Activated naive CD8-positive, alpha-beta T cell (primary cell): Measurements from ENCODE around the gene PDE4D.
"Not testable (repeated sequence)": the region's sequence is repeated elsewhere in the genome, so short reads cannot be mapped to it uniquely, and the experiment has no call there.

Source experiments
- H3K27ac Mint-ChIP-seq: one replicate; pipeline ENCODE4 v1.8.0; 2021; ENCODE audit warnings: mixed read lengths
- H3K27me3 Mint-ChIP-seq: one replicate; pipeline ENCODE4 v1.8.0; 2021; ENCODE audit warnings: mixed read lengths
- H3K36me3 Mint-ChIP-seq: one replicate; pipeline ENCODE4 v1.8.0; 2021; ENCODE audit warnings: mixed read lengths
- H3K4me1 Mint-ChIP-seq: one replicate; pipeline ENCODE4 v1.8.0; 2021; ENCODE audit warnings: low read depth, mixed read lengths
- H3K4me3 Mint-ChIP-seq: one replicate; pipeline ENCODE4 v1.8.0; 2021; ENCODE audit warnings: mild to moderate bottlenecking, mixed read lengths
- H3K9me3 Mint-ChIP-seq: one replicate; pipeline ENCODE4 v1.8.0; 2021; ENCODE audit warnings: low read depth, mixed read lengths

Gene PDE4D

DNA sequence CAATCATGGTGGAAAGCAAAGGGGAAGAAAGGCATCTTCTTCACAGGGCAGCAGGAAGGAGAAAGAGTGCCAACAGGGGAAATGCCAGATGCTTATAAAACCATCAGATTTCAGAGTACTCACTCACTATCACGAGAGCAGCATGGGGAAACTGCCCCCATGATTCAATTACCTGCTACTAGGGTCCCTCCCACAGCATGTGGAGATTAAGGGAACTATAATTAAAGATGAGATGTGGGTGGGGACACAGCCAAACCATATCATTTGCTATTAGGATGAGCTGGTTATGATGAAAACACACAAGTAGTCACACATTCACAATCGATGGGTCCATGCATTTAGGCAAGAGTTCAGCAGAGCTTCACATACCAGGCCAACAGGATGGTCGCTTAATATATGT, 469.0 kb downstream of the PDE4D start:
- Mint-ChIP-seq H3K27ac (no peak overlapping the region), H3K27me3 (peaks cover 6% of the 10 kb centered on the region), H3K9me3 (no peaks in the 10 kb centered on the region), H3K4me3 (no peak overlapping the region), H3K36me3 (no peaks in the 10 kb centered on the region), H3K4me1 (no peaks in the 10 kb centered on the region)

DNA sequence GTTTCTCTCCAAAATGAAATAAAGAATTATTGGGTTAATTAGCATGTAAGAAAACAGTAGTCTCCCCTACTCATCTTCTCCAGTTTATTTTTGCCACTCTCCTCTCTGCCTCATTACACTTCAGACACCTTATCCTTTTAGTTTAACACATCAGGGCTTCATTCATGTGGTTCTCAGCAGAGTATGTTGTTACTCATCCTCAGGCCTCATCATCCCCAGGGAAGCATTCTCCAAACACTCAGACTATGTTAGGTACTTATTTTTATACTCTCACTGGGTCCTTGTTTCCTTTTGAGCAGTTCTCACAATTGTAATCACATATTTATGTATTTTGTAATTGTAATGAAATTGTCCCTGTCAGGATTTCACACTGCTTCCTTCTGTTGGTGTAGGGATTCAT, 470.5 kb downstream of the PDE4D start:
- Mint-ChIP-seq H3K4me1 (no peaks in the 10 kb centered on the region), H3K9me3 (no peaks in the 10 kb centered on the region), H3K27ac (no peak overlapping the region), H3K27me3 (peaks cover 6% of the 10 kb centered on the region), H3K36me3 (no peaks in the 10 kb centered on the region), H3K4me3 (no peak overlapping the region)

DNA sequence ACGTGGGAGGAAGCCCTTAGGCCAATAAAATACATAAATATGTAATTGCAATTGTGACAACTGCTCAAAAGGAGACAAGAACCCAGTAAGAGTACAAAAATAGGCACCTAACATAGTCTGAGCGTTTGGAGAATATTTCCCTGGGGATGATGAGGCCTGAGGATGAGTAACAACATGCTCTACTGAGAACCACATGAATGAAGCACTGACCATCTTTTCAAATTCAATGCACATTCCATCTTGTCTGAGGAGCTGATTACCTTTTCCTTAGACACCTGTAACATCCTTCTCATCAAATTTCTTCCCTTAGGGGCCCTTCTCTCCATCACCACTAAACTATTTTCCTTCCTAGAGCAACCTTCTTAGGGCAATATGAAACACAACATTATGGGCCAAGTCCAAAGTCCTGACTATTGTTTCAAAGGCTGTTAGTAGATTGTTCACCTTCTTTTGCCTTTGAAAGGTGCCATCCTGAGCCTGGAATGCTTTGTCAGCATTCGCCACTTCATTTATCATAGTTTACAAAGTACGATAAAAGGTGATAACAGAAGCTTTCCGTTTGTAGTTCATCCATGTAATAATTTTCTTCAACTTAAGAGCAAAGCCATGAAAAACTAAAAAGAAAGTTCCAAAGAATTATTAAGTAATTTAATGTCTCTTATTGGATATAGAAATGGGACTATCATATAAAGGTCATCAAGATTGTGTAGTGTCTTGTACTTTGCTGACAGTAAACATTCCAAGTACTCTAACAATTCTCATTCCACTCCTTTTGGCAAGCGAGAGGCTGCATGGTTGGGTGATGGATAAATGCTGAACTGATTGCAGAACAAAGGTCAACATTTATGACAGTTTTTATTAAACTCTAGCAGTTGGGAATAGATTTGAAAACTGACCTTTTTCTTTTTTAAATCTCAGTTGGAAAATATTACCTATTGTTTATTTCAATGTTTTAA, 471.3 kb downstream of the PDE4D start:
- H3K27ac Mint-ChIP-seq, result no peak overlapping the region
- H3K36me3 Mint-ChIP-seq, result no peaks in the 10 kb centered on the region
- no peak overlapping the region for H3K4me3 Mint-ChIP-seq
- H3K4me1 Mint-ChIP-seq, result no peaks in the 10 kb centered on the region
- peaks cover 6% of the 10 kb centered on the region for H3K27me3 Mint-ChIP-seq
- H3K9me3 Mint-ChIP-seq, result no peaks in the 10 kb centered on the region

DNA sequence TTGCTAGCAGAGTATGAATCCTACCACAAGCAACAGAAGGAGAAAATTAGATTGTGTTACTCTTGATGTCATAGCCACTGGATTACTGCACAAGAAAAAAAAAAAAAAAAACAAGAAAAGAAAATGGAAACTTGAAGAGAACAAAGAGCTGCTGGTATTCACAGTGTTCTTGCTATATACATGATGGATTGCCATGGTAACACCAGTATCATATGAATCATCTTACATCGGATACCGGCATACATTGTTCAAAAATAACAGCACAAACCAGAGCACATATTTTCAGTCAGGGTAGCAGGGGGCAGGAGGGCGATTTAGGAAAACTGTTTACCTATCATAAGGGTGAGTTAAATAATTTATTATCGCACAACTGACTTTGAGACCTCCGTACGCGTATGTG, 472.9 kb downstream of the PDE4D start:
- Mint-ChIP-seq H3K9me3 (no peaks in the 10 kb centered on the region), H3K27ac (no peak overlapping the region), H3K4me1 (no peaks in the 10 kb centered on the region), H3K4me3 (no peak overlapping the region), H3K36me3 (no peaks in the 10 kb centered on the region), H3K27me3 (peaks cover 6% of the 10 kb centered on the region)

DNA sequence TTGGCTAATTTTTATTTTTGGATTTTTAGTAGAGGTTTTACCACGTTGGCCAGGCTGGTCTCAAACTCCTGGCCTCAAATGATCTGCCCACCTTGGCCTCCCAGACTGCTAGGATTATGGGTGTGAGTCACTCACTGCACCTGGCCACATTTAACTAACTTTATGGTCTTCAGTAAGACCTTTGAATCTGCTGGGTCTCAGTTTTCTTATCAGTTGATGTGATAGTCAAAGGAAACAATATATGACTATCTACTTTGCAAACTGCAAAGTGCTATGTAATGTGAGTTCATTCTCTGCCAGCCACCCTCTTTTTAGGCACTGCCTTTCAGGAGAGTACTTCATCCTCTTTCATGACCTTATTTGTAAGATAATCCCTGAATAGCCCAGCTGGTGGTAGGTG, 474.7 kb downstream of the PDE4D start:
- Mint-ChIP-seq H3K4me3 (no peak overlapping the region), H3K36me3 (no peaks in the 10 kb centered on the region), H3K9me3 (no peaks in the 10 kb centered on the region), H3K27me3 (peaks cover 8% of the 10 kb centered on the region), H3K27ac (no peak overlapping the region), H3K4me1 (no peaks in the 10 kb centered on the region)

DNA sequence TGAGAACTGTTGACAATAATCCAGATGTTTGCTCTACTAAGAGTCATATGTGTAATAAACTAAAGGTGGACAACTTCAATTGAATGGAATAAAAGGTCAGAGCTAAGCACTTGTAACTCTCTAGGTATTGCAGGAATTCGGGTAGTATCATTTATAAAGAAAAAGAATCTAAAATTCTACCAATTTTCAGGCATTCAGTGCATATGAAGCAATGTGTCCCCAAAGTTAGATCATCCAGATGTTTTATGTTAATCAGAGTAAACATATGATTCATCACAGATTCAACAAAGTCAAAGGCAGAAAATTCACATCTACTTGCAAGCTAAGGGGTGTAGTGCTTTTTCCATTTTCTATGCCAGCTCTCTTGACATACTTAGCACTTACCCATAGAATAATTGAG, 477.1 kb downstream of the PDE4D start:
- no peaks in the 10 kb centered on the region for H3K9me3 Mint-ChIP-seq
- H3K36me3 Mint-ChIP-seq, result no peaks in the 10 kb centered on the region
- peaks cover 5% of the 10 kb centered on the region for H3K27me3 Mint-ChIP-seq
- no peaks in the 10 kb centered on the region for H3K4me1 Mint-ChIP-seq
- no peak overlapping the region for H3K4me3 Mint-ChIP-seq
- no peak overlapping the region for H3K27ac Mint-ChIP-seq

DNA sequence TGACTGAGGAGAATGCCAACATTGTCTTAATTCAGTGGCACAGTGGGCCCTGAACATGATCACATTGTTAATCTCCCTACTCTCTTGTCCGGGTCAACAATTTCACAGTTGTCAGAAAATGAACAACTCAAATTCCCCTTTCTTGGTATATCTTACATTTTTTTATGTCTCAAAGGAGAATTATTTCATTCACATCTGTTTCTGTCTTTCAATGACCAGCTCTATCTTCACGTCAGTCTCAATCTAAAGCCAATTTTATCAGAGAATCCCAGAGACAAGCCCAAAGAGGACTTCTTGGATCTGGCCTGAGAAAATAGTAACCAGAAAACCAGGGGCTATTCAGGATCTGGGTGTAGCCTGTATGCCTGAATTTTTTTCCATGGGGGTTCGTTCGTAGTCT, 477.5 kb downstream of the PDE4D start:
- no peaks in the 10 kb centered on the region for H3K9me3 Mint-ChIP-seq
- H3K36me3 Mint-ChIP-seq, result no peaks in the 10 kb centered on the region
- H3K4me1 Mint-ChIP-seq, result no peaks in the 10 kb centered on the region
- H3K27ac Mint-ChIP-seq, result no peak overlapping the region
- no peak overlapping the region for H3K4me3 Mint-ChIP-seq
- H3K27me3 Mint-ChIP-seq, result peaks cover 5% of the 10 kb centered on the region

DNA sequence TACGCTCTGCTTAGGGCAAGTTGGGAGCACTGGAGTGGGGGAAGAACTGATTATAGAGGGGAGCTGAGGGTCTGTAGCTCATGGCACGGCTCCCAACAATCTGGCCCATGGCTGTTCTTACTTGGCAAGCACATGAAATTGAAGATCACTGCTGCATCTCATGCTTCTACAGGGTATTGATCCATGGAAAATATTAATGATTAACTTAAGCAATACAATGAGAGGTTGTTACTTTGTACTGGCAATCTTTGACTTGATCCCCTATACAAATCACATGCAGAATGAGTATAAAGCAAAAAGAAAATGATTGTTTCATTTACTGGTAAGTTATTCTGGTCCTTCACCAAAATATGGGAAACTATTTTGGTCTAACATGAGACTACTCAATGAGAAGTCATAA, 481.1 kb downstream of the PDE4D start:
- H3K27me3 Mint-ChIP-seq, result peaks cover 7% of the 10 kb centered on the region
- peaks cover 4% of the 10 kb centered on the region for H3K9me3 Mint-ChIP-seq
- no peaks in the 10 kb centered on the region for H3K4me1 Mint-ChIP-seq
- no peak overlapping the region for H3K27ac Mint-ChIP-seq
- no peaks in the 10 kb centered on the region for H3K36me3 Mint-ChIP-seq
- no peak overlapping the region for H3K4me3 Mint-ChIP-seq

DNA sequence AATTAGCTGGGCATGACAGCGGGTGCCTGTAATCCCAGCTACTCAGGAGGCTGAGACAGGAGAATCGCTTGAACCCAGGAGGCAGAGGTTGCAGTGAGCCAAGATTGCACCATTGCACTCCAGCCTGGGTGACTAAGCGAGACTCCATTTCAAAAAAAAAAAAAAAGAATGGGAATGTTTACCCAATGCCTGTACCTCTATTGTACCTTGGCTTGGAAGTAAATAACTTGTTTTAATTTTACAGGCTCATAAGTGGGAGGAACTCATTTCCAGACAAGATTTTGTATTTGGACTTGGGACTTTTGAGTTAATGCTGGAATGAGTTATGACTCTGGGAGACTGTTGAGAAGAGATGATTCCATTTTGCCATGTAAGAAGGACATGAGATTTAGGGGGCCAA, 484.5 kb downstream of the PDE4D start:
- H3K27ac Mint-ChIP-seq, H3K27me3 Mint-ChIP-seq, H3K36me3 Mint-ChIP-seq, H3K9me3 Mint-ChIP-seq, H3K4me3 Mint-ChIP-seq, H3K4me1 Mint-ChIP-seq: not testable (repeated sequence)

DNA sequence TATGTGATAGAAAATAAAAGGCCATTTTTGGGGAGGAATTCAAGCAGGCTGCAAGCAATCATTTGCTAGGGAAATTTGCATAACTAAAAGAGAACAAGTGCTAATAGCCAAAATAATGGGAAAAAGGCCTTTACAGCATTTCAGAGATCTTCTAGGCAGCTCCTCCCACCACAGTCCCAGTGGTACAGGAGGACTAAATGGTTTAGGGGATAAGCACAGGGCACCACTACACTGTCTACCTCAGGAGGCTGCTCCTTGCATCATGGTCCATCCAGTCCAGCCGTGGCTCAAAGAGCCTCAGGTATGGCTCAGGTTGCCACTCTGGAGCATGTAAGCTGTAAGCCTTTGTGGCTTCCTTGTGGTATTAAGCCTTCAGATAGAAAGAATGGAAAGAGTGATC, 485.6 kb downstream of the PDE4D start:
- Mint-ChIP-seq H3K4me1 (no peaks in the 10 kb centered on the region), H3K4me3 (no peak overlapping the region), H3K9me3 (peaks cover 11% of the 10 kb centered on the region), H3K27me3 (peaks cover 9% of the 10 kb centered on the region), H3K36me3 (no peaks in the 10 kb centered on the region), H3K27ac (no peak overlapping the region)

DNA sequence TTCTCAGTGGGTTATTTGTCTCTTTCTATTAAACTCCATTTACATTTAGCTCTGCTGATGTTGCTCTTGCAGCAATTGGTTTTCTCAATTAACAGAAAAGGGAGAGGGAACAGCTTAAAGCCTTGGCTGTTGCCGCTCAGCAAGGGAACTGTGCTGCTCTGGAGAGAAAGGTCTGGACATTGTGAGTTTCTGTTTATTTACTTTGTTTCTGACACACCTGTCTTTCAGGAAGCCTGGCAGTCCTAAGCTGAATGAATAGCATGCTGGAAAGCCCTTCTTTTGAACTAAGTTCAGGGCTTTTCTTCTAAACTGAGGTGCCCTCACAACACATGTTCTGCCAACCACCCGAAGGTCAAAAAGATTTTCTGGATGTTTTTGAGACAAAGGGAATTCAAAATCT, 491.9 kb downstream of the PDE4D start:
- Mint-ChIP-seq H3K27ac (no peak overlapping the region), H3K4me1 (no peaks in the 10 kb centered on the region), H3K9me3 (peaks cover 4% of the 10 kb centered on the region), H3K36me3 (no peaks in the 10 kb centered on the region), H3K27me3 (peaks cover 4% of the 10 kb centered on the region), H3K4me3 (no peak overlapping the region)

DNA sequence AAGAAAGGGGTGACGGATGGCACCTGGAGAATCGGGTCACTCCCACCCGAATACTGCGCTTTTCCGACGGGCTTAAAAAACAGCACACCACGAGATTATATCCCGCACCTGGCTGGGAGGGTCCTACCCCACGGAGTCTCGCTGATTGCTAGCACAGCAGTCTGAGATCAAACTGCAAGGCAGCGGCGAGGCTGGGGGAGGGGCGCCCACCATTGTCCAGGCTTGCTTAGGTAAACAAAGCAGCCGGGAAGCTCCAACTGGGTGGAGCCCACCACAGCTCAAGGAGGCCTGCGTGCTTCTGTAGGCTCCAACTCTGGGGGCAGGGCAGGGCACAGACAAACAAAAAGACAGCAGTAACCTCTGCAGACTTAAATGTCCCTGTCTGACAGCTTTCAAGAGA, 498.6 kb downstream of the PDE4D start:
- not testable (repeated sequence) for H3K36me3 Mint-ChIP-seq, H3K27me3 Mint-ChIP-seq, H3K4me3 Mint-ChIP-seq, H3K27ac Mint-ChIP-seq, H3K4me1 Mint-ChIP-seq, H3K9me3 Mint-ChIP-seq

DNA sequence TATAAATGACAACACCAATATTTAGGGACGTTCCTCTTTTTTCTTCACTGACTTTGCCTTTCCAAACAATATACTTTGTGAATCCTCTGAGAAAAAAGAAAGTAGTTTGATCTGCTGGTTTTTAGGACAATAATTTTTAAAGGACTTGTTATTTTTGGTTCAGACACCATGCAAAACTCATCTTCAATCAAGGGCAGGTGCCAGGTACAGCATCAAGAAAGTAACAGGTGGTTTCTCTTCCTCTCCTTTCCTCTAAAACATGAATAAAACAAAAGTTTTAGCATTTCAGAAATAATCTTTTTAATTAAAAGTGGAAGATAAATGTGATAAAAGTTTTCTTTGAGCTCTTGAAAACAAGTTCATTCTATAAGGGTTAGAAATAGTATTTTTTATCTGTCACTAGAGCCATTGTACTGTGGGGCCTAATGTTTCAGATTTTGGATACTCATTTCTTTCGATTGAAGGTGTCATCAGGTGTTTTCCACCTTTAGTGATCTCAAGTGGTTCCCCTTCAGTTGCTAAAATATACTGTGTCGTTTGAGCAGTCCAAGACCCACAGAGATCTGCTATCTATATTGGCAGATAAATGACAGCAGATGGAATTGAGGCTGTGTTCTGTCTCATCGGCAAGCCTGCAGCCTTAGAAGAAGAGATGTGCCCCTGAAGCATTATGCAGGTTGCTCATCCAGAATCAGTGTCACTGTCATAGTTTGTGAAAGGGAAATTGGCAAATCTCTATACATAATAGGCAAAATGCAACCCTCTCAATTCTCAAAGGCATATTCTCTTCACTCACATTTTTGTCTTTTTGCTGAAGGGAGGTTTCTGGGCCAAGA, 499.7 kb downstream of the PDE4D start:
- no peaks in the 10 kb centered on the region for H3K9me3 Mint-ChIP-seq
- no peak overlapping the region for H3K4me3 Mint-ChIP-seq
- no peaks in the 10 kb centered on the region for H3K36me3 Mint-ChIP-seq
- H3K27me3 Mint-ChIP-seq, result peaks cover 5% of the 10 kb centered on the region
- H3K4me1 Mint-ChIP-seq, result no peaks in the 10 kb centered on the region
- no peak overlapping the region for H3K27ac Mint-ChIP-seq

DNA sequence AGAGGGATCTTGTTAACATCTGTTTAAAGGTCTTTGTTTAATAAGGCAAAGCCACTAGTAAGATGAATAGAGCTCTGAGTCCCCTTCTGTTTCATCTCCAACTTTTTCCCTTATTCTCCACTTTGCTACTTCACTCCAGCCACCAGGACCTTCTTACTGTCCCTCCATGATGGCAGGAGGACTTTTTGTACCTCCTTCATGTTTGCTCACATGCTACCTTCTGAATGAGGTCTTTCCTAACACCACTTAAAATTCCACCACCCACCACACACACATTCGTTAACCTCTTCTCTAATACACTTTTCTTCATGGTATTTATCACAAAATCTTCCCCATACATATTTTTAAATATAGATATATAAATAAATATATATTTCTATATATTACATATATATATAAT, 501.9 kb downstream of the PDE4D start:
- no peak overlapping the region for H3K27ac Mint-ChIP-seq
- H3K4me3 Mint-ChIP-seq, result no peak overlapping the region
- H3K4me1 Mint-ChIP-seq, result no peaks in the 10 kb centered on the region
- no peaks in the 10 kb centered on the region for H3K36me3 Mint-ChIP-seq
- peaks cover 5% of the 10 kb centered on the region for H3K27me3 Mint-ChIP-seq
- no peaks in the 10 kb centered on the region for H3K9me3 Mint-ChIP-seq

DNA sequence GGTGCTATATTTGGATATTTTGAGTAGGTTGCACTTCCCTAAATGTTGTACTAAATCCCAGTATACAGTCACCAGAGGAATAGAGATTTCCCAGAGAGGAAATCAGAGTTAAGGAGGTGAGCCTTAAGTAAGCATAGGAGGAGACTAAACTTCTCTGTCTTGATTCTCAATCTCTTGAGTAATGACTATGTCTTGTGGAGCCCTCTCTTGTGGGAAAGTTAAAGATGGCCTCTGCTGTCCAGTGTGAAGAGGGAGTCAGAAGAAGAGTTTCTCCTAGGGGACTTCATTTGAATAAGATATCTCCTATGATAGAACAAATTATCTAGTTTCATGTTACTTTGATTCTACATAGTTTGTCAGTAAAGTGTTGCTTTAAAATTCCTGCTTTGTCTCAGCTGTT, 502.5 kb downstream of the PDE4D start:
- Mint-ChIP-seq H3K4me1 (no peaks in the 10 kb centered on the region), H3K36me3 (no peaks in the 10 kb centered on the region), H3K9me3 (no peaks in the 10 kb centered on the region), H3K4me3 (no peak overlapping the region), H3K27ac (no peak overlapping the region), H3K27me3 (peaks cover 5% of the 10 kb centered on the region)
